Effector memory CD4-positive, alpha-beta T cell (primary cell): ENCODE measurements around the gene CAPN1.
"Not testable (repeated sequence)": the region's sequence is repeated elsewhere in the genome, so short reads cannot be mapped to it uniquely, and the experiment has no call there.

Experiments
- DNase-seq, 3 donors: peaks; one replicate each; pipeline ENCODE4 v3.0.0-alpha.2; 2020
- H3K27ac ChIP-seq: 2 replicates; pipeline ENCODE4 v1.7.0; 2013; ENCODE audit warnings: mild to moderate bottlenecking, low read length, moderate library complexity; ENCODE audit not compliant: insufficient read depth, poor library complexity, severe bottlenecking
- H3K27me3 ChIP-seq: replicated peaks from 2 replicates; pipeline ENCODE4 v1.7.0; 2013; ENCODE audit warnings: mild to moderate bottlenecking, low read length; ENCODE audit not compliant: insufficient read depth, control insufficient read depth, poor library complexity, severe bottlenecking
- H3K36me3 ChIP-seq: 2 replicates; pipeline ENCODE4 v1.7.0; 2013; ENCODE audit warnings: mild to moderate bottlenecking, low read length, moderate library complexity; ENCODE audit not compliant: control insufficient read depth, insufficient read depth
- H3K4me1 ChIP-seq: 2 replicates; pipeline ENCODE4 v1.7.0; 2013; ENCODE audit warnings: low read length, mild to moderate bottlenecking; ENCODE audit not compliant: control insufficient read depth, insufficient read depth, poor library complexity, severe bottlenecking
- H3K4me3 ChIP-seq: 2 replicates; pipeline ENCODE4 v1.7.0; 2013; ENCODE audit warnings: low read length, low read depth, mild to moderate bottlenecking; ENCODE audit not compliant: insufficient read depth, poor library complexity, severe bottlenecking
- H3K9me3 ChIP-seq: 2 replicates; pipeline ENCODE4 v1.7.0; 2013; ENCODE audit warnings: mild to moderate bottlenecking, low read length, moderate library complexity; ENCODE audit not compliant: control insufficient read depth

Gene CAPN1

DNA sequence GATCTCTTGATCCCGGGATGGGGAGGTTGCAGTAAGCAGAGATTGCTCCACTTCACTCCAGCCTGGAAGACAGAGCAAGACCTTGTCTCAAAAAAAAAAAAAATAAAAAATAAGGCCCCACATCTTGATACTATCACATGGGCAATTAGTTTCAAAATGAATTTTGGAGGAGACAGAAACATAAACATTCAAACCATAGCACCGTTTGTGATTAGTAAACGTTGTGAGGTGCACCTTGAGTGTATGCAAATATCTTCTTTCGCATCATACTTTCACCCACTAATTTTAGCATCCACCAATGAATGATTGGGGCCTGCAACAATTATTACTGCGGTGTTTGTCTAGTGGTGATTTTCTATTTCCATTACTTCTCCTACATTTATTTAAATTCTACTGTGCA lies 22.7 kb upstream of the CAPN1 start:
- Histone ChIP-seq H3K4me3 (no peak overlapping the region), H3K4me1 (no peaks in the 10 kb centered on the region), H3K27ac (no peak overlapping the region), H3K36me3 (no peaks in the 10 kb centered on the region), H3K9me3 (no peaks in the 10 kb centered on the region), H3K27me3 (no peaks in the 10 kb centered on the region)
- DNase-seq = no peak

DNA sequence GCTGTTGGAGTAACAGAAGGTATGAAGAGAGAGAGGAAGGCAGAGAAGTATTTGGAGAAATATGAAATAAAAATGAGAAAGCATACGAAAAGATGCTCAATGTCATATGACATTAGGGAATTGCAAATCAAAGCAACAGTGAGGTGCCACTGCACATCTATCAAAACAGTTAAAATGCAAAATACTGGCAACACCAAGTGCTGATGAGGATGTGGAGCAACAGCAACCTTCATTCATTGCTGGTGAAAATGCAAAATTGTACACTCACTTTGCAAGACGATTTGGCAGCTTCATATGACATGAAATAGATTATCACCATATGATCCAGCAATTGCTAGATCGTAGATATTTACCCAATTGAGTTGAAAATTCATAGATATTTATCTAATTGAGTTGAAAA lies 21.1 kb upstream of the CAPN1 start:
- Histone ChIP-seq H3K9me3 (no peaks in the 10 kb centered on the region), H3K27me3 (no peaks in the 10 kb centered on the region), H3K36me3 (no peaks in the 10 kb centered on the region), H3K4me3 (no peak overlapping the region), H3K27ac (no peak overlapping the region), H3K4me1 (no peaks in the 10 kb centered on the region)
- DNase-seq = no peak

DNA sequence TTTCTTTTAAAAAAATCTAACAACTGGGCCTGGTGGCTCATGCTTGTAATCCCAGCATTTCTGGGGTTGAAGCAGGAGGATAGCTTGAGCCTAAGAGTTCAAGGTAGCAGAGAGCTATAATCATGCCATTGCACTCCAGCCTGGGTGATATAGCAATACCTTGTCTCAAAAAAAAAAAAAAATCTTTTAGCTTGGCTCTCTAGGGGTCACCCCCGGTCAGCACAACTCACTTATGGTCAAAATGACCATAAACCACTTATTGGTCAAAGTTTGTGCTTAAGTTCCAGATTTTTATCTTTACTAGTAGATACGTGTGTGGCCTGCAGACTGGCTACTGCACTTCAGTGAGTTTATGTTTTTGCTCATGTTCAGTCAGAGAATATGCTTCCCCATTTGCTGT lies 18.0 kb upstream of the CAPN1 start:
- DNase-seq = no peak

DNA sequence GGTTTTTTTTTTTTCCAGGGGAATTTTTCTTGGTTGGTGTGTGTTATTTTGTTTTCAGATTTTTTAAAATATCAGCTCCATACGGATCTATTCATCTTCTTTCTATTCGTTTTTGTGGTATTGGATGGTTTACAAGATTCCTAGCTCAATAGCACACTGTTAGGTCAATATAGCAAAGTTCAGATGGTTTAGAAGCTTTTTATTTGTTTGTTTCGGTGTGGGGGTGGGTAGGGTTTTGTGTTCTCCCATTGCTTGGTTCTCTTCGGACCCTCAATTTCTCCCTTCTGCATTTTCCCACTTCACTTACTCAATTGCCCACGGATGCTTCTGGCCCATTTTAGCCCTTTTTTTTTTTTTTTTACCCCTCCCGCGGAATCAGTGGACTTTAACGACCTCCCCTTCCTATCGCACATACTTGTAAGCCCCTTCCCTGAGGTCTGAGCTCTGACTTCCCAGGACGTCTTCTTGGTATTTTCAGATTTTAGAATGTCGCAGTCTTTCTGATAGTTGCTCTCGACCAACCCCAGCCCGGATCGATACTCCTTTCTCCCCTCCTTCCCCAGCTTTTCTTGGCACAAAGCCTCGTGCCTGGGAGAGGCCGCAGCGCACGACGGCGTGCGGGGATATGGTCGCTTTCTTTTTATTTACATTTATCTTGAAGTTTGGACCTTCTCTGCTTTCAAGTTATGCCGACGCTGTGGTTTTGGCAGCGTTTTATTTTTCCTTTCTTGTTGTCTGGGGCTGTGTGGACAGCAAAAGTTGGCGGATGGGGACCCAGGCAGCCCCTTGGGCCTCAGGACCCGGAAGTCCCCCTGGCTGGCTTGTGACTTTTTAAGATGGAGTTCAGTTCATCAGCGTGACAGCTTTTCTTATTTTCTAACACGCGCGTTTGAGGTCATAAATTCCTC lies 16.1 kb upstream of the CAPN1 start:
- H3K27ac ChIP-seq = no peak overlapping the region
- no peaks in the 10 kb centered on the region for H3K27me3 ChIP-seq
- H3K36me3 ChIP-seq = no peaks in the 10 kb centered on the region
- H3K9me3 ChIP-seq = no peaks in the 10 kb centered on the region
- DNase-seq = no peak
- H3K4me1 ChIP-seq = no peaks in the 10 kb centered on the region
- H3K4me3 ChIP-seq = no peak overlapping the region

More for the DNA sequence above, 18.0 kb upstream of the CAPN1 start:
- Histone ChIP-seq H3K9me3 (no peaks in the 10 kb centered on the region), H3K4me1 (no peaks in the 10 kb centered on the region), H3K4me3 (no peak overlapping the region), H3K27ac (no peak overlapping the region), H3K36me3 (no peaks in the 10 kb centered on the region), H3K27me3 (no peaks in the 10 kb centered on the region)

DNA sequence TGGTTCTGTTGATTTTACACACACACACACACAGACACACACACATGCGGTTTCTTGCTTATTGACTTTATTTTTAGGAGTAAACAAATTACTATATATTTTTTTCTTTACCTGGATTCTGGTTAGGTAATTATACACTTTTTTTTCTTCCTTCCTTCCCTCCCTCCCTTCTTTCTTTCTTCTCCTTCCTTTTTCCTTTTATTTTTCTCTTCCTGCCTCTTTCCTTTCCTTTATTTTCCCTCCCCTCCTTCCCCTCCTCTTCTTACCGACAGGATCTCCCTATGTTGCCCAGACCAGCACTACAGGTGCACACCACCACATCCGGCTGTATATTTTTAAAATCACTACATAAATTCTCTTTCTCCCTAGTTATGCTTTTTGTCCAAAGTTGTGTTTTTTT lies 14.8 kb upstream of the CAPN1 start:
- H3K27me3 ChIP-seq = no peaks in the 10 kb centered on the region
- no peaks in the 10 kb centered on the region for H3K9me3 ChIP-seq
- DNase-seq = no peak
- no peak overlapping the region for H3K4me3 ChIP-seq
- no peaks in the 10 kb centered on the region for H3K4me1 ChIP-seq
- no peak overlapping the region for H3K27ac ChIP-seq
- H3K36me3 ChIP-seq = no peaks in the 10 kb centered on the region

DNA sequence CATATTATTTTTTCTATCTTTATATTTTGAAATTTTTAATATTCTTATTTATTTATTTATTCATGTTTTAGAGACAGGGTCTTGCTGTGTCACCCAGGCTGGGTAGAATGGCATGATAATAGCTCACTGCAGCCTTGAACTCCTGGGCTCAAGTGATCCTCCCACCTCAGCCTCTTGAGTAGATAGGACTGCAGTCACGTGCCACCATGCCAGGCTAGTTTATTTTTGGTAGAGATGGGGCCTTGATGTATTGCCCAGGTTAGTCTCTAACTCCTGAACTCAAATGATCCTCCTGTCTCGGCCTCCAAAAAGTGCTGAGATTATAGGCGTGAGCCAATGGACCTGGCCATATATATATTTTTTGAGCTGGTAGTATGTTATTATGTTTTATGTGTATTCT lies 14.1 kb upstream of the CAPN1 start:
- H3K4me1 ChIP-seq = no peaks in the 10 kb centered on the region
- no peak overlapping the region for H3K4me3 ChIP-seq
- no peaks in the 10 kb centered on the region for H3K9me3 ChIP-seq
- H3K27me3 ChIP-seq = no peaks in the 10 kb centered on the region
- no peak overlapping the region for H3K27ac ChIP-seq
- no peaks in the 10 kb centered on the region for H3K36me3 ChIP-seq
- DNase-seq = no peak

DNA sequence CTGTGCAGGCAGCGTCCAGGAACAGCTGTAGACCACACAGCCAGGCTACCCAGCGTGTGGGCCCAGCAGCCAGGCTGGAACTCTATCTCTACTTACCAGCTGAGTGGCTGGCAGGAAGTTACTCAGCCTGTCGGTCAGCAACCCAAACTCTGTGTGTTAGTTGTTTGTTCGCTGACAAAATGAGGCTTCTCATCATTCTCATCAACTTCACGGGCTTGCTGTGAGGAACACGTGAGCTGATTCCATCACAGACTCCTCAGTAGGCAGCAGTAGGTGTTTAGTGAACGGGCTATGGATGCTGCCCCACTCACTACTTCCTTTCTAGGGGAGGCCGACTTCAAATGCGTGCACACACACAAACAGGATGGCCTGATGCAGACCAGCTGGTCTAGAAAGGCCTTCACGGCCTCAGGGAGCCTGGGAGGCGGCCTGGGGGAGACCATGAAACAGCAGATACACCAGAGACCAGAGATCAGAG lies 12.5 kb upstream of the CAPN1 start:
- Histone ChIP-seq H3K27me3 (no peaks in the 10 kb centered on the region), H3K36me3 (no peaks in the 10 kb centered on the region), H3K27ac (no peak overlapping the region), H3K4me3 (no peak overlapping the region), H3K9me3 (no peaks in the 10 kb centered on the region), H3K4me1 (no peaks in the 10 kb centered on the region)
- no peak for DNase-seq

DNA sequence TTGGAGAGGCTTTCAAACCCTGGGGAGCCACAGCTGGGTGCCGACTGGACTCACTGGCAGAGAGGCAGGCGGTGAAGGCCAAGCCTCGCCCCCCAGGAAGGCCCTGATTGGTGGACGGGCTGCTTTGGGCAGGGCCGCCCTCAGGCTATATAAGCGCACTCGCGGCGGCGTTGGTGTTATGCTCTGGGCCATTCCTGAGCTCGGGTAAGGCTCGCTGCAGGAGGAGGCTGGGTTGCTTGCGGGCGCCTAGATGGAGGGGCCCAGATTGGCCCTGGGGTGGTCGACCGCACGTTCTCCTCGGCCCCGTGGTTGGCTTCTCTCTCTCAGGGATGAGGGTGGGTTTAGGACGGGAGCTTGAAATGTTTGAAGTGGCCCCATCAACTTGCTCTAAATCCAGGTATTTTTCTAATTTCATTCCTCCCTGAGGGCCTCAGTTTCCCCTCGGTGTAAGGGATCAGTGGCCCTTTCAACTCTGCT lies 11.6 kb upstream of the CAPN1 start, which contains the start of gene SPDYC:
TSS of gene SPDYC (plus strand) at position 176 of the 477 bp plus-strand sequence. CDS start 1,125 bp downstream, outside the sequence.
- Histone ChIP-seq H3K27me3 (no peaks in the 10 kb centered on the region), H3K4me1 (no peaks in the 10 kb centered on the region), H3K27ac (no peak within 1 kb of the TSS), H3K4me3 (no peak within 1 kb of the TSS), H3K36me3 (no peaks in the 10 kb centered on the region), H3K9me3 (no peaks in the 10 kb centered on the region)
- DNase-seq = no peak

DNA sequence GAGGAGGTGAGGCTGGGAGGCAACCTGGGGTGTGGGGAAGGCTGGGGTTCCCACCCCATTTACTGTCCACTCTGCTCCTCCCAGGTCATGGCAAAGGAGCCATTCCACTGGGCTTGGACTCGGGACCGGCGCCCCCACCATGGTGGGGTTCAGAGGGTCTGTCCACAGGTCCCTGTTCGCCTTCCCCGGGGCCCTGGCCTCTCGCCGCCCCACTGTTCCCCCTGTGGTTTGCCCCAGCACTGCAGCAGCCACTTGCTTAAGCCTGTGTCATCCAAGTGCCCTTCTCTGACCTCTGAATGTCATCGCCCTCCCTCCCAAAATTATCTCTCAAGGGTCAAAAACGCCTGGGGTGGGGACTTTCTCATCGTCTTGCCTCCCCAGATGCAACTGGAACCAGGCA lies 9.1 kb upstream of the CAPN1 start:
- no peaks in the 10 kb centered on the region for H3K4me1 ChIP-seq
- DNase-seq = no peak
- H3K9me3 ChIP-seq = no peaks in the 10 kb centered on the region
- no peaks in the 10 kb centered on the region for H3K36me3 ChIP-seq
- no peaks in the 10 kb centered on the region for H3K27me3 ChIP-seq
- H3K4me3 ChIP-seq = no peak overlapping the region
- no peak overlapping the region for H3K27ac ChIP-seq

DNA sequence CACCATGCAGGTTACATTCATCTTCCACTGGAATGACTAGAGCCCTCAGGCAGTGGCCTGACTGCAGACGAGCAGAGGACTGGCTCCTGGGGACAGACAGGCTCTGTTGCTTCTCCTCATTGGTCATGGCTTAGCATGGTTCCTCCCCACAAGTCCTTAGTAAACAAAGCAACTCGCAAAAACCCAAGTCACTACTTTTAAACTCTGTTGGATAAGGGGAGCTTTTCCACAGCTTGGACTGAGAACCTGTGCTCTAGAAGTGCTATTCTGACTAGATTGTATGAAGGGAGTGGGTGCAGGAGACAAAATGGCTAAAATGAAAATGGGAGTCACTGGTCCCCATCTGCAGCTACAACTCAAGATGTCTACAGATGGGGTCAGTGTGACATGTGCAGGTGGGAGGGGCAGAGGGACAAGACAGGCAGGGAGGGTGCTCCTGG lies 7.1 kb upstream of the CAPN1 start:
- H3K4me3 ChIP-seq, DNase-seq, H3K36me3 ChIP-seq, H3K9me3 ChIP-seq, H3K4me1 ChIP-seq, H3K27ac ChIP-seq, H3K27me3 ChIP-seq: not testable (repeated sequence)
